ENCODE measurements around the gene IL6R. TPM values are rescaled to one million over a fixed set of nuclear protein-coding genes. Genes with fewer than 3 reads are reported as not detected.
"Not testable (repeated sequence)": the region's sequence is repeated elsewhere in the genome, so short reads cannot be mapped to it uniquely, and the experiment has no call there.

IL6R gene
- total RNA-seq, 5 donors from 2014 or later (not counting 1 experiment from before 2014, with no cell fraction given), result 76.0 to 87.9 (median 80.8) TPM

- ATAC-seq (replicated peaks in 1 of 4), result no peak
- H3K4me3 ChIP-seq (ENCODE audit: control insufficient read depth in 1 of 2, extremely low read depth in 1 of 2, low read length in 1 of 2), result no peak overlapping the region
- CTCF ChIA-PET, result no interaction called here
Observed at GRCh38 chr1:154485910-154486496, 80.9 kb downstream of the IL6R start.

GRCh38 chr1:154486756-154487155 lies 81.6 kb downstream of the IL6R start:
- not testable (repeated sequence) for H3K36me3 Mint-ChIP-seq; H3K4me1 ChIP-seq (ENCODE audit: control insufficient read depth in 1 of 2, extremely low read depth in 1 of 2, insufficient read depth in 2 of 2, low read length in 2 of 2); H3K4me3 Mint-ChIP-seq; H3K36me3 ChIP-seq (ENCODE audit: control insufficient read depth in 2 of 2, extremely low read depth in 1 of 2, insufficient read depth in 1 of 2, low read length in 1 of 2); H3K27ac Mint-ChIP-seq; H3K9me3 Mint-ChIP-seq; H3K27ac ChIP-seq (ENCODE audit: low read length); H3K4me3 ChIP-seq (ENCODE audit: control insufficient read depth in 1 of 2, extremely low read depth in 1 of 2, low read length in 1 of 2); H3K27me3 ChIP-seq (replicated peaks in 1 of 2; ENCODE audit: control insufficient read depth in 2 of 2, extremely low read depth in 1 of 2, insufficient read depth in 2 of 2, low read length in 1 of 2); ATAC-seq (replicated peaks in 1 of 4); H3K9me3 ChIP-seq; DNase-seq; H3K27me3 Mint-ChIP-seq; H3K4me1 Mint-ChIP-seq
- WGBS (ENCODE audit: insufficient coverage), result 0% methylated on average over 2 of the region's 5 CpGs
- CTCF ChIA-PET, result interaction anchor here in 1 of 2 donors (0.7 kb wide), 1 partner anchor 54 kb away, joined by 6 read pairs; no protein-coding TSS in a partner anchor
- POLR2A ChIA-PET, result interaction anchor here in 1 of 2 donors (1.0 kb wide), 1 partner anchor 194 kb away, joined by 4 read pairs; no protein-coding TSS in a partner anchor

More at GRCh38 chr1:154485910-154486496, 80.9 kb downstream of the IL6R start:
- Mint-ChIP-seq H3K36me3 (no peaks in the 10 kb centered on the region), H3K4me1 (peaks cover 0 to 4% (median 0%) of the 10 kb centered on the region in 3 donors), H3K27me3 (peaks cover 0 to 4% of the 10 kb centered on the region in 2 donors), H3K4me3 (no peak overlapping the region), H3K9me3 (no peaks in the 10 kb centered on the region), H3K27ac (no peak overlapping the region)
- no peaks in the 10 kb centered on the region for H3K4me1 ChIP-seq (ENCODE audit: control insufficient read depth in 1 of 2, extremely low read depth in 1 of 2, insufficient read depth in 2 of 2, low read length in 2 of 2)
- H3K36me3 ChIP-seq (ENCODE audit: control insufficient read depth in 2 of 2, extremely low read depth in 1 of 2, insufficient read depth in 1 of 2, low read length in 1 of 2), result no peaks in the 10 kb centered on the region
- no peaks in the 10 kb centered on the region for H3K9me3 ChIP-seq
- no peaks in the 10 kb centered on the region for H3K27me3 ChIP-seq (replicated peaks in 1 of 2; ENCODE audit: control insufficient read depth in 2 of 2, extremely low read depth in 1 of 2, insufficient read depth in 2 of 2, low read length in 1 of 2)
- DNase-seq, result no peak
- no peak overlapping the region for H3K27ac ChIP-seq (ENCODE audit: low read length)
- 97% methylated on average over 5 of the region's 7 CpGs for WGBS (ENCODE audit: insufficient coverage)
- POLR2A ChIA-PET, result interaction anchor here in 1 of 2 donors (1.0 kb wide), 1 partner anchor 194 kb away, joined by 4 read pairs; no protein-coding TSS in a partner anchor

DNA sequence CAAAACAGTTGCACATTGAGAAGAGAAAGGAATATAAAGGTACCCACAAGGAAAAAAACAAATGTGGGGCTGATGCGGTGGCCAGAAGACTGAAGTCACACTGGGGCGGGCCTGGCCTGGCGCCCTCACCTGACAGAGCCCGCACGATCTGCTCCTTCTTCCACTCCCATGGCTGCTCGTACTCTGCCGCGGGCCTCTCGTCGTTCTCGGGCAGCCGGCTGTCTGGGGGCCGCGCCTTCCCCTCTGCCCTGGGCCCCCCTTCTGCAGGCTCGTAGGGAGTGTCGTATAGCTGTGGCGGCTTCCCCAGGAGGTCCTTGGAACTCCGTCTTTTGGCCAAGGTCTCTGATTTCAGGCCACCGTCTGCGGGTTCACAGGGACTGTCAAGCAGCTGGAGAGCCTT lies 83.8 kb downstream of the IL6R start:
- Histone ChIP-seq H3K27me3 (replicated peaks in 1 of 2; ENCODE audit: control insufficient read depth in 2 of 2, extremely low read depth in 1 of 2, insufficient read depth in 2 of 2, low read length in 1 of 2) (no peaks in the 10 kb centered on the region), H3K4me3 (ENCODE audit: control insufficient read depth in 1 of 2, extremely low read depth in 1 of 2, low read length in 1 of 2) (no peak overlapping the region), H3K4me1 (ENCODE audit: control insufficient read depth in 1 of 2, extremely low read depth in 1 of 2, insufficient read depth in 2 of 2, low read length in 2 of 2) (peaks cover 12 to 19% of the 10 kb centered on the region in 2 experiments), H3K27ac (ENCODE audit: low read length) (no peak overlapping the region), H3K36me3 (ENCODE audit: control insufficient read depth in 2 of 2, extremely low read depth in 1 of 2, insufficient read depth in 1 of 2, low read length in 1 of 2) (no peaks in the 10 kb centered on the region), H3K9me3 (no peaks in the 10 kb centered on the region)
- POLR2A ChIA-PET, result interaction anchor here (0.6 kb wide), 3 partner anchors 61 to 933 kb away, joined by 5 to 12 read pairs (median 10); no protein-coding TSS in a partner anchor
- no peaks in the 10 kb centered on the region for H3K9me3 Mint-ChIP-seq
- no peak for DNase-seq
- CTCF ChIA-PET, result interaction anchor here (0.6 to 0.7 kb wide), 3 partner anchors 53 to 442 kb away, joined by 4 read pairs; no protein-coding TSS in a partner anchor
- H3K4me3 Mint-ChIP-seq, result no peak overlapping the region
- no peak overlapping the region for H3K27ac Mint-ChIP-seq
- H3K4me1 Mint-ChIP-seq, result peaks cover 20 to 28% (median 25%) of the 10 kb centered on the region in 3 donors
- no peaks in the 10 kb centered on the region for H3K27me3 Mint-ChIP-seq
- no peaks in the 10 kb centered on the region for H3K36me3 Mint-ChIP-seq
- WGBS (ENCODE audit: insufficient coverage), result 94% methylated on average over 16 of the region's 20 CpGs
- ATAC-seq (replicated peaks in 1 of 4), result no peak

- CTCF ChIA-PET, result interaction anchor here (0.6 kb wide), 3 partner anchors 155 to 441 kb away, joined by 4 read pairs; no protein-coding TSS in a partner anchor
- Mint-ChIP-seq H3K4me3 (no peak overlapping the region), H3K27ac (no peak overlapping the region), H3K27me3 (no peaks in the 10 kb centered on the region), H3K36me3 (no peaks in the 10 kb centered on the region), H3K4me1 (peaks cover 21 to 30% (median 25%) of the 10 kb centered on the region in 3 donors), H3K9me3 (no peaks in the 10 kb centered on the region)
- Histone ChIP-seq H3K9me3 (no peaks in the 10 kb centered on the region), H3K4me3 (ENCODE audit: control insufficient read depth in 1 of 2, extremely low read depth in 1 of 2, low read length in 1 of 2) (no peak overlapping the region), H3K27me3 (replicated peaks in 1 of 2; ENCODE audit: control insufficient read depth in 2 of 2, extremely low read depth in 1 of 2, insufficient read depth in 2 of 2, low read length in 1 of 2) (no peaks in the 10 kb centered on the region), H3K36me3 (ENCODE audit: control insufficient read depth in 2 of 2, extremely low read depth in 1 of 2, insufficient read depth in 1 of 2, low read length in 1 of 2) (no peaks in the 10 kb centered on the region), H3K27ac (ENCODE audit: low read length) (no peak overlapping the region), H3K4me1 (ENCODE audit: control insufficient read depth in 1 of 2, extremely low read depth in 1 of 2, insufficient read depth in 2 of 2, low read length in 2 of 2) (peaks cover 13 to 20% of the 10 kb centered on the region in 2 experiments)
- no peak for ATAC-seq (replicated peaks in 1 of 4)
- POLR2A ChIA-PET, result interaction anchor here (0.6 kb wide), 3 partner anchors 60 to 934 kb away, joined by 5 to 12 read pairs (median 10); no protein-coding TSS in a partner anchor
- DNase-seq, result no peak
- WGBS (ENCODE audit: insufficient coverage), result 83% methylated on average over 1 of the region's 5 CpGs
Observed at GRCh38 chr1:154489695-154490274, 84.6 kb downstream of the IL6R start.

GRCh38 chr1:154490317-154490716 lies 85.2 kb downstream of the IL6R start:
- ChIA-PET POLR2A (no interaction called here), CTCF (interaction anchor here in 1 of 2 donors (0.6 kb wide), 1 partner anchor 155 kb away, joined by 4 read pairs; no protein-coding TSS in a partner anchor)
- no peak overlapping the region for H3K27ac Mint-ChIP-seq
- Histone ChIP-seq H3K4me3 (ENCODE audit: control insufficient read depth in 1 of 2, extremely low read depth in 1 of 2, low read length in 1 of 2) (no peak overlapping the region), H3K27ac (ENCODE audit: low read length) (no peak overlapping the region), H3K27me3 (replicated peaks in 1 of 2; ENCODE audit: control insufficient read depth in 2 of 2, extremely low read depth in 1 of 2, insufficient read depth in 2 of 2, low read length in 1 of 2) (no peaks in the 10 kb centered on the region), H3K4me1 (ENCODE audit: control insufficient read depth in 1 of 2, extremely low read depth in 1 of 2, insufficient read depth in 2 of 2, low read length in 2 of 2) (peaks cover 17 to 21% of the 10 kb centered on the region in 2 experiments), H3K9me3 (no peaks in the 10 kb centered on the region), H3K36me3 (ENCODE audit: control insufficient read depth in 2 of 2, extremely low read depth in 1 of 2, insufficient read depth in 1 of 2, low read length in 1 of 2) (no peaks in the 10 kb centered on the region)
- DNase-seq (no peak), ATAC-seq (replicated peaks in 1 of 4) (no peak)
- 90% methylated on average over 1 of the region's 1 CpG for WGBS (ENCODE audit: insufficient coverage)
- no peaks in the 10 kb centered on the region for H3K9me3 Mint-ChIP-seq
- no peak overlapping the region for H3K4me3 Mint-ChIP-seq
- H3K27me3 Mint-ChIP-seq, result no peaks in the 10 kb centered on the region
- peaks cover 24 to 30% (median 25%) of the 10 kb centered on the region in 3 donors for H3K4me1 Mint-ChIP-seq
- no peaks in the 10 kb centered on the region for H3K36me3 Mint-ChIP-seq

GRCh38 chr1:154492115-154492514 lies 87.0 kb downstream of the IL6R start:
- no peaks in the 10 kb centered on the region for H3K9me3 Mint-ChIP-seq
- Histone ChIP-seq H3K36me3 (ENCODE audit: control insufficient read depth in 2 of 2, extremely low read depth in 1 of 2, insufficient read depth in 1 of 2, low read length in 1 of 2) (no peaks in the 10 kb centered on the region), H3K4me1 (ENCODE audit: control insufficient read depth in 1 of 2, extremely low read depth in 1 of 2, insufficient read depth in 2 of 2, low read length in 2 of 2) (peaks cover 26 to 29% of the 10 kb centered on the region in 2 experiments), H3K27me3 (replicated peaks in 1 of 2; ENCODE audit: control insufficient read depth in 2 of 2, extremely low read depth in 1 of 2, insufficient read depth in 2 of 2, low read length in 1 of 2) (no peaks in the 10 kb centered on the region), H3K27ac (ENCODE audit: low read length) (peak overlapping the region; percentile 10), H3K9me3 (no peaks in the 10 kb centered on the region), H3K4me3 (ENCODE audit: control insufficient read depth in 1 of 2, extremely low read depth in 1 of 2, low read length in 1 of 2) (no peak overlapping the region)
- peak overlapping the region in 1 of 2 donors; percentile 41 for H3K27ac Mint-ChIP-seq
- no peak for ATAC-seq (replicated peaks in 1 of 4)
- no peaks in the 10 kb centered on the region for H3K36me3 Mint-ChIP-seq
- no peaks in the 10 kb centered on the region for H3K27me3 Mint-ChIP-seq
- peaks cover 37 to 46% (median 39%) of the 10 kb centered on the region in 3 donors for H3K4me1 Mint-ChIP-seq
- H3K4me3 Mint-ChIP-seq, result no peak overlapping the region
- no peak for DNase-seq
- CTCF ChIA-PET, result no interaction called here
- POLR2A ChIA-PET, result no interaction called here
- WGBS (ENCODE audit: insufficient coverage), result 40% methylated on average over 1 of the region's 4 CpGs
